Measurements from ENCODE around the gene GRID2.
"Not testable (repeated sequence)": the region's sequence is repeated elsewhere in the genome, so short reads cannot be mapped to it uniquely, and the experiment has no call there.

Gene GRID2

DNA sequence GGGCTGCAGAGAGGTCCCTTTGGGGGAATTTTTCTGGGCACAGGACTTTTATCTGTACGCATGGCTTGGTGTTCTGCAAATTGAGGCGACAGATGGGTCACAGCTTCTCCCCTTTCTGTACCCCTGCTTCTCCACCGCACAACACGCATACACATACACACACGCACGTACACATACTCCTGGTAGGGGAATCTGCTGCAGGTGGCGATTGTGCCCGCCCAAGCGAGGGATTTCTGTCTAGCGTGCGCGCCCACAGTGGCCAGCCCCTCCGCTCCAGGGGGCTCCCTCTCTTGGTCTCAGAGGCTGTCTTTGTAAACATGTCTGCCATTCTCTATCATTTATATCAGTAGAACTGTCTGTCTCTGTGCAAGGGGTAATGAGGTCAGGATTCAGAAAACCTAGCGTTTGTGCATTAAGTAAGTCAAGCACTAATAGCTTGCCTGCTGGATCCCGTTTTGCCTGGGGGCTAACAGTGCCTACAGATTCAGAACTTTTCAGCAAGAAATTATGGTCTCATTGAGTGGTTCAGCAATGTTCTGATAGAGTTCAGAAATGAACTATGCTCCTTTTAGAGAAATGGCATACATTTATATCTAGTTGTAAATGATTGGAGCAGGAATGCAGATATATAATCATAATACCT is 2.2 kb downstream of the GRID2 start:
- no peak for DNase-seq

DNA sequence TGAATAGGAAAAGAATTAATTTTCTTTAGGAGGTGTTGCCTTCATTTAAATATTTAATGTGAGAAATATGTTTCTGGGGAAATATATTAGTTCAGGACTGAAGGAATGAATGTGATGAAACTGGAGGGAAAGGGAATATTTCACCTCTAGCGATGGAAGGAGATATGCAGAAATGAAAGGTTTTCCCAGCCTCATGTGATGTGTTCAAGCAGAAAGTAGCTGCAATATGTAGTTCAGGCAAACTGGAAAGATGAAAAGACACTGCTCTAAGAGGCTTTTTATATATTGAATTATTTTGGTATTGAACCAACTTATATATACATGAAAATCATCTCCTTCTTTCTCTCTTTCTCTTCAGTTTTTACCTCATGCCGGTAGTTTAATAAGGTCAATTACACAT is 3.4 kb downstream of the GRID2 start:
- no peak for DNase-seq

DNA sequence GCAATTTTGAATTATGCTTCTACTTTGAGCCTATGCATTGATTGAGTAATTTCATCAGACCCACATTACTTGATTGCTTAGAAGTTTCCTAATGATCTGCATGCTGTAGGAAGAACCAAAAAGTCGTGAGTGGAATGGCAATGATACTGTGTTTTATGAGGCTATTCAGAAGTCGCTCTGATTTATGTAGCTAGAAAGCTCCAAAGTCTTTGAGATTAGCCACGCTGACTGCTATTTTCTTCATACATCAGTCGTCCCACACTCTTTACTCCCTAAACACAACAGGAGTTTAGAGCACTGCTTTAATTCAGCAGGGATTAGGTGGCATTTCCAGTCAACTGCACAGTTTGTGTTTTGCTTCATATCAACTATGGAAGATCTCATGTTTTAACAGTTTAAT is 4.1 kb downstream of the GRID2 start:
- no peak for DNase-seq

DNA sequence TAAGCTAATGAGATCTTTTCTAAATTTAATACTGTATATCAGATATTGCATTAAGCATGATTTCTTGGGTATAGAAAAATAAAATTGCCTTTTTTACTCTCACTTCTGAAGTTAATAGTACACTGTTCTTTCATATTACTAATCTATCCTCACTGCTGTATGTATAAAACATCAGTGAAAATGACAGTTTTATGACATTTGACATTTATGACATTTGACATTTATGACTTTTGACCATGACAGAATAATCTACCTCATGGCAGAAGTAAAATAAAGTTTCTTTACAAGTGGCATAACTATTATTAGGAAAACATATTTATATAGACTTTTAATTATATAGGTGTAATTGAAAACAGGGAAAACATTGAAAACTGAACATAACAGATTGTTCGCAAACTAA is 13.3 kb downstream of the GRID2 start:
- no peak for DNase-seq

DNA sequence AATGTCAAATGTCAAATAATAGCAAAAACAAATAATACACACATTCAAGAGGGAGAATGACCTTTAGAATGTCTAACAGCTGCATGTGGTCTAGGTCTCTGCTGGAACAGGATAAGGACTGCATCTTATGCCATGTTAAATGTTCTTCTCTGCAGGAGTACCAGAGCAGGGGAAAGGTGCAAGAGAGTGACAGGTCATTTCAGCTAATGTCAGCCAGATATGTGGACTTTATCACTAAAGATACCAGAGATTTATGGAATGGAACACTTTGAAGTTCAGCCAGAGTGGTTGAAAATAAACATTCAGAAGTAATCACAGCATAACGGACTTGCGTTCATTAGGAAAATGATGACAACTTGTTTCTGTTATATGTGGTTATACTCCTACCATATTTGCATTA is 24.3 kb downstream of the GRID2 start:
- DNase-seq: no peak

DNA sequence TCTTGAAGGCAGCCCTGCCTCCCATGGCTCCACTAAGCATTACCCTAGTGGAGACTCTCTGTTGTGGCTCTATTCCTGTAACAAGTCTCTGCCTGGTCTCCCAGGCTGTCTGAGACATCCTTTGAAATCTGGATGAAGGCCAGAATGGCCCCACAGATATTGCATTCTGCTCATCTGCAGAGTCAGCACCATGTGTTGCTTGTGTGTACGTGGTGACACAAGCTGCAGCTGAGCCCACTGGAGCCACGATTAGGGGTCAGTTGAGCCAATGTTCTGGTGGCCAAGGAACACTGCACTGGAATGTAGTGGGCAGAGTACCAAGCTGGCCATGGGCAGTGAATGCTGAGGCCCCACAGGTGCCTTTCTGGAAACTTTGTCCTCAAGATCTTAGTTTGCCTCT is 29.2 kb downstream of the GRID2 start:
- no peak for DNase-seq

DNA sequence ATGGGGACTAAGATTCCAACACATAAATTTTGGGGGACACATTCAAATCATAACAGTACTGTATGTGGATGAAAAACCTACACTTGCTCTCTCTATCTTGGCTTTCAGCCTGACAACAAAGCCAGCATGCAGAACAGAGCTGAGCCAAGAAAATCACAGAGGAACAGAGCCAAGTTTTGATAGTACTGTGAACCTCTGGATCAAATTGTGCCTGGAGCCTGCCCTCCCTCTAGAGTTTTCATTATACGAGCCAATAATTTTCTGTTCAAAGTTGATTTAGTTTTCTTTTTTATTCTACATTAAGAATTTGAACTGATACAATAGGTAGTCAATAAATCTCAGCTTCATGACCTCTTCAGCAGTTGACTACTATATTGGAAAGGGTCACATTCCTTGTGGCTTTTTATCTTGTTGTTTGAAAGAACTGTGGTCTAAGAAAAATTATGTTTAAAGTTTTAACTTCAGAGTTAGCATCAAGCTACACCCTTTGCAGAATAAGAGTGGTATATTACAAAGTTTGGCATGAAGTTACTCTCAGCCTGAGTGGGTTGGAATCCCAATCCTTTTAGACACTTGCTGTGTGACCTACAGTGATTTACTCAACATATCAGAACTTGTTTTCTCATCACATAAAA is 31.1 kb downstream of the GRID2 start:
- no peak for DNase-seq

DNA sequence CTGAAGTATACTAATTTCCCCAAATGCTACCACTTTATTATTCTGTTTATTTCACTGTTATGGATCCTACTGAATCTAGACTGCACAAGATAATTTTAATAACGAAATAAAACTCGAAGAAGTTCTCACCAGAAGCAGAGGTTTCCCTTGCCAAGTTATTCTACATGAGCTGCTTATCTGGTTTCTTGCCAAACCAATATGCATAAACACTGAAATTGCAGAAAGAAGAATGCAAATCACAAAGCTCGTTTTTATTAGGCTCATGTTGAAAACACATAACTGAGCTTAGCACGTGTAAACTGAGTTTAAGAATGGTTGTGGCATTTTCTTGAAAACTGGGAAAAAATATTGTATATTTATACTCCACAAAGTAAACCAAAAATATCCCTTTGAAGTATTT is 35.9 kb downstream of the GRID2 start:
- no peak for DNase-seq

DNA sequence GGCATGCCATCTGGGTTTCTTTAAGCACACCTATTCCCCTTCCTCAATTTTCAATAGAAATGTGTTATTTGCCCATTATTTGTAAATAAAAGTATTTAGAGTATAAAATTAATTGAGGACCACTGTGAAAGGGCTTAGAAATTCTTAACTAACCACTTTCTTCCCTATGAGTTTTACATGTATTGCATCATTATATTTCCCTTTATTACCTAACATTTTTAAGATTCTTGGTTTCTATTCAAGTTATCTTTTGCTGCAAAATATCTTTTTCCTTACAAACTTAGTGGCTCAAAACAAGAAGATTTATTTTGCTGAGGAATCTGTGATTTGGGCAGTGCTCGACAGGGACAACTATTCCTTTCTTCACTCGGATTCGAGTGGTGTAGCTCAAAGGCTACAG is 40.5 kb downstream of the GRID2 start:
- no peak for DNase-seq

DNA sequence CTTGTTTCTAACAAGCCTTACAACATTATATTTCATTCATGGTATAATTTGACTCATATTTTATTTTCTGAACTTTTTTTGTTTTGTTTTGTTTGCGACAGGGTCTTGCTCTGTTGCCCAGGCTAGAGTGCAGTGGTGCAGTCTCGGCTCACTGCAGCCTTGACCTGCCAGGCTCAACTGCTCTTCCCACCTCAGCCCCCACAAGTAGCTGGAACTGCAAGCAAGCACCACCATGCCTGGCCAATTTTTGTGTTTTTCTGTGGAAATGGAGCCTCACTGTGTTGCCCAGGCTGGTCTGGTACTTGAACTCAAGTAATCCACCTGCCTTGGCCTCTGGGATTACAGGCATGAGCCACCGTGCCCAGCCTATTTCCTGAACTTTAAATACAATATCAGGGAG is 42.5 kb downstream of the GRID2 start:
- DNase-seq: no peak

DNA sequence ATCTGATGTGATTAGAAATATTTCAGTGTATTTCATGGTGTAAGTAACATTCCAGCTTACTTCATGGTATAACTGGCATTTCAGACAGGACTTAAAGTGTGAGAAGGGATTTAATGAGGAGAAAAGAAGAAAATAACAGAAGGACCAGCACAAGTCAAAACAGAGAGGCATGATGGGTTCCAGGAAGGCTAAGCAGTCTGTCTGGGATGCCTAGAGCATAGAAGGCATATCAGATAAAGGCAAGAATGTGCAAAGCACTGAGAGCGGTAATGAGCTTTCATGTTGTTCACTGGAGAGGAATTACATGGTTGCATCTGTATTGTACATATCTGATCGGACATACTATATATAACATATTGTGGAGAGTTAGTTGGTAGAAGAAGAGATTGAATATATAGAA is 54.2 kb downstream of the GRID2 start:
- DNase-seq: no peak

DNA sequence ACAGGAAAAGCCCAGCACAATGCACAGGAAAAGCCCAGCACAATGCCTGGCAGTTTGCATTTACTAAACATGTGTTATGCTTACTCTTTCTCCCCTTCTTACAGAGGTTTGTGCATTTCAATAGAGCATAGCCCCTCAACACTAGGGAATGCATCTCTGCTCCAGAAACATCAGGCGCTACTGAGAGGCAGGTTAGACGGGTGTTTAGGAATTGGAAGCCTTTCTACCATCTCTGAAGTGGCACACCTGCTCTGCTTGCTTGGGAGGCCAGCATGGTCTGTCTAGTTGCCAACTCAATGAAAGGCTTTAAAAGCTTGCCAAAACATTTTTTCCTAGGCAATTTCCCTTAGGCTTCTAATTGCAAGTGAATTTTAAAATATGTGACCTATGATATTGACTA is 55.7 kb downstream of the GRID2 start:
- no peak for DNase-seq

DNA sequence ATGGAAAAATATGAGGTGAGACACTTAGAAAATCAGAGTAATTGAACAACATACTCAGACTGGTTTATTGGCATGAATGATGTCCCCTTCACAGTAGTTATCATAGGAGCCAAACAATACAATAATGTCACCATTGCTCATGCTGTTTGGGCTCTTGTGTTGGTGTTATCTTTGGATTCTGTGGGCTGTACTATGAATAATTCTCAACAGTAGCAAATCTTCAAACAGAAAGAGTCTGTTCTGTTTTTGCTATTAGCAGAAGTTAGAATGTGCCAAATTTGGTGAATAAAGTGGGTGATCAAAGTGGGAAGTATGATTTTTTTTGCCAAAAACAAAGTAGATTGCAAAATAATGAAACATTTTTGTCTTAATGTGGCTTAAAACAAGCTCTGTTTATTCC is 58.3 kb downstream of the GRID2 start:
- no peak for DNase-seq

DNA sequence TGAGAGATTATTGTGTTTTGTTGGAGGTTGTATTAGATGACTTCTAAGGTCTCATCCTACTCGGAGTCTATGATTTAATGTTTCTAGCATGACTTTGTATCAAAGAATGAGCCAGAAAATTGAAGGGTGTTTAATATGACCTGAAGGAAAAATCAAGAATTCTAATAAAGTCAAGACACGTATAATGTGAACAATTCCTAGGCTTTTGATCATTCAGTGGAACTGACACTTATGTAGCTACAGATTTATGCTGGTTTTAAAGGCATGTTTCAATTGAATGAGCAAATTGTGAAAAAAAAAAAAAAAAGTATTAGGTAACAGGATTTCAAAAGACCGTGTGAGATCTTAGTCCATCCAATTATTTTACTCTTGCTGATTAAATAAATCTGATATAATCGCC is 64.9 kb downstream of the GRID2 start:
- DNase-seq: no peak

DNA sequence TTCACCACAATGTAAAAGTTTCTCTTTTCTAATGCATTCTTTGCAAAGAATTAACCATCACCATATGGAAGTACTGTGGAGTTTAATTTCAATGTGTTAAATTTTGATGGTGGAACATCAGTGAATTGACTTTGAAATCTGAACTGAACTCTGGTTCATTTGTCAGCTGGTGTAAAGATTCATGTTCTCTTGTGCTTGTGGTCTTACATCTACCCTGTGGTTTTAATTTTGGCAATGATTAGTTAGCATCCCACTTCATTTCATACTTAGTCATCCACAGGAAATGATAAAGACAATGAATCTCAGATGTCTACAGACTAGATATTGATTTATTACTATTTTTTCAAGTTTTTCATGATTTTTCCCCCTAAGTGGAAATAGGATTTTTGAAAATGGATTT is 77.8 kb downstream of the GRID2 start:
- no peak for DNase-seq

DNA sequence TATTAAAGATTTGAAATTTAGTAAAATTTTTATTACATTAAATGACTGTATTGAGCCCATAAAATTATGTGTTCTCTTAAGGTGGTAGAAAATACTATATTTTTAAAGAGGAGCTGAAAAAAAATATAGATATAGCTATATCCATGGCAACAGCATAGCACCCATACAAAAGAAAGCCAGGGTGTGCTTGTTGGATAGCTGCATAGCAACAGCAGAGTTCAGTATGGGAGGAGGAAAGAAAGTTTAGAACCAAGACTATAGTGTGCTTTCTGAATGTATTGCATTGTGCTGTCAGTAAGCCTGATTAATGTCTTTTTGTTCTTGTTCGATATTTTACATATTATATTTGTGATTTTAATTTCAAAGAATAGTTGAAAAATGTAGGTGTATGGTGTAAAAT is 78.4 kb downstream of the GRID2 start:
- DNase-seq: no peak

DNA sequence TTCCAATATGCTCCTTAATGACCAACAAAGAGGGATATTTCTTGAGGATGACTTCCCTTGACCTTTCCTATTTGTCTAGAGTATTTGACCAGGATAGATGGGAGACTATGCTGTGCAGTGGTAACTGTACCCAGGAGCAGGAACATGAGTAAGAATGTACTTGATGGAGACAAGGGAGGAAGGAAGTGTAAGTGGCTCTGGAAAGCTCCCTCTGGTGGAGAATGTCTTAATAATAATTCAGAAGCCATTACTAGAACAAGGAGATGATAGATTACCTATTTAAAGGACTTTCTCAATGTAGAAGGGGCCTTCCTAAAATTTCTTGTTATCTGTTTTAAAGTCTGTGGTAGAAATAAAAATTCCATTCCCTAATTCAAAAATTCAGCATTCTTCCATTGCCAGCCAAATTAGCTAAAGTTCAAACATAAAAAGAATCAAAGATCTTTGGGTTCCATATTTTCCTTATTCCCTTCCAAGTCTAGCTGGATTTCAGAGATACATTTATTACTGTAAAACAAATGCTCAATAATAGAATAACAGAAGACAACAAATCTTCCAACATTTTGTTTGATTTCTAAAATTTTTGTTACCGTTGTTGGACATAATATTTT is 83.8 kb downstream of the GRID2 start:
- DNase-seq: peak; percentile 3

DNA sequence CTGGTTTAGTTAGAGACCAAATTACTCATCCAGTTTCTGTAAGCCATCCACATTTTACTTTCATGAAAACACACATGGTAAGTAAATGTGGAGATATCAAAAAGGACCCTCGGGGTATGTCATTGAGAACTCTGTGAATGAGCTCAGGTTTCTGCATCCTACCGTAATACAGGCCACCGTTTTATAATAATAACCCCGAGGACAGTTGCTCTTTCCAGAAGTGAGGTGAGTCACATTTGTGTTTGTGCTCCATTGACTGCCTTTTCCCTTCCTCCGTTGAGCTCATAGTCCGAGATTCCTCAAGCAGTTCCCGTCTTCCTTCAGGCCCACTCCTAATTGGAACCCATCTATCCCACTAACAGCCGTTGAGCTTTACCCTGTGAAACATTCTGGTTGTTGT is 95.3 kb downstream of the GRID2 start:
- DNase-seq: no peak

DNA sequence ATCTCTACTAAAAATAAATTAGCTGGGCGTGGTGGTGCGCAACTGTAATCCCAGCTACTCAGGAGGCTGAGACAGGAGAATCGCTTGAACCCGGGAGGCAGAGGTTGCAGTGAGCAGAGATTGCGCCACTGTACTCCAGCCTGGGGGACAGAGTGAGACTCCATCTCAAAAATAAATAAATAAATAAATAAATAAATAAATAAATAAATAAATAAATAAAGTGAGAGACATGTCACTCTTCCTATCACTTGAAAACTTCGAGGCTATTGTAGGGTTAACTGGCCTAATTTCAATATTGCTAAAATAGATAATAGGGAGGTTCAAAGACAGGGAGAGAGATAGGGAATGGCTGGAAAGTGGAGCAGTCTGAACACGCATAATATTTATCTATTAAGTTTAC is 99.8 kb downstream of the GRID2 start:
- not testable (repeated sequence) for DNase-seq

DNA sequence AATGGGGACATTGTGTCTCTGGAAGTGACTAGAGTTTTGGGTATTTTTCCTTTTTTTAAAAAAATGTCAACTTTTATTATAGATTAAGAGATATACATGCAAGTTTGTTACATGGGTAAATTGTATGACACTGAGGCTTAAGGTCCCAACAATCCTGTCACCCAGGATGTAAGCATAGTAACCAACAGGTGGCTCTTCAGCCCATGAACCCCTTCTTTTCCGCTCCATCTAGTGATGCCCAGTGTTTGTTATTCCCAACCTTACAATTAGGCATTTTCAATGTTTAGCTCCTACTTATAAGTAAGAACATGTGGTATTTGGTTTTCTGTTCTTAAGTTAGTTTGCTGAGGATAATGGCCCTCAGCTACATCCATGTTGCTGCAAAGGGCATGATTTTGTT is 102.7 kb downstream of the GRID2 start:
- DNase-seq: no peak

DNA sequence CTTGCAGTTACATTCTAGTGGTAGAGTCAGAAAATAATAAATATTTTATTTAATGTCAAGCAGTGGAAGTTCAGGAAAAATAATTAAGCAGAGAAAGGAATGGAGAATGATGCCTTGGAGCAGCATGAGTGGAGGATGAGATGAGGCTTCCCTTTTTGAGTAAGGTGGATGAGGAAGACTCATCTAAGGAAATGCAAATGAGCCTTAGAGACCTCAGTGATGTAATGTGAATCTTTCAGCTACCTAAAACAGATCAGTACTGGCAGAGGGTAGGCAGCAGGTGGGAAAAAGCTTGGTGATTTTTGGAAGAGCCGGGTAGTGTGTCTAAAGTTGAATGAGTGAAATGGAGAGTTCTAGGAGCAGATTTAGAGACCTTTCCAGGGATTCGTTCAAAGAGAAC is 118.2 kb downstream of the GRID2 start:
- DNase-seq: no peak

DNA sequence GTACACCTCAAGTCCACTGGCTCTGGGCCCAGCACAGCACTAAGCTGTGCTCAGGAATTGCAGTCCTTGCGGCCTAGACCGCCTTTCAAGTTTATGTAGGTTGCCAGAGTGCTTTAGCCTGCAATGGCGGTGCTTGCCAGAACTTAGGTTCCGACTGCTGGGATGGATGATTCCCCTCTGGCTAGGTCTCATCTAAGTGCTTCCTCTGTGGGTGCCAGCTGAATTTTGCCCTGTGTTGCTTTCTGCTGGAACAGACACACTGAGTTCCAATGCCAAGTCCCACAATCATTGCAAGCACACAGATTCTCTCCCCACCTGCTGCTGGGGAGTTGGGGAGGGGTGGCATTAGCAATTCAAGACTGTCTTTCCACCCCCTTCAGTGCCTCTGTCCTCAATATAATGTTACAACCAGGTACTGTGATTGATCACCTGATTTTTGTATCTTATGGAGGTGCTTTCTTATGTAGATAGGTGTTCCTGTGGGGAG is 129.5 kb downstream of the GRID2 start:
- no peak for DNase-seq

DNA sequence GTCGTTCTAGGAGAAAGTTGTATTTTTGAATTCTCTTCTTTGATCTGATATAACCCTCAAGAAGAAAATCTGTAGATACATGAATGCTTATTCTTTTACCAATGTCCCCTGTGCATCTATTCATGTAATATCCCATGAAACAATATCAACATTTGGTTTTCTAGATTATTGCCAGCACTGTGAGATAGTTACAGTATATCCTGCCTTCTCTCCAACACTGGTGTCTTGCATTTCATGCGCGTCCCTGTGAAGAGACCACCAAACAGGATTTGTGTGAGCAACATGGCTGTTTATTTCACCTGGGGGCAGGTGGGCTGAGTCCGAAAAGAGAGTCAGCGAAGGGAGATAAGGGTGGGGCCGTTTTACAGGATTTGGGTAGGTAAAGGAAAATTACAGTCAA is 135.0 kb downstream of the GRID2 start:
- not testable (repeated sequence) for DNase-seq

DNA sequence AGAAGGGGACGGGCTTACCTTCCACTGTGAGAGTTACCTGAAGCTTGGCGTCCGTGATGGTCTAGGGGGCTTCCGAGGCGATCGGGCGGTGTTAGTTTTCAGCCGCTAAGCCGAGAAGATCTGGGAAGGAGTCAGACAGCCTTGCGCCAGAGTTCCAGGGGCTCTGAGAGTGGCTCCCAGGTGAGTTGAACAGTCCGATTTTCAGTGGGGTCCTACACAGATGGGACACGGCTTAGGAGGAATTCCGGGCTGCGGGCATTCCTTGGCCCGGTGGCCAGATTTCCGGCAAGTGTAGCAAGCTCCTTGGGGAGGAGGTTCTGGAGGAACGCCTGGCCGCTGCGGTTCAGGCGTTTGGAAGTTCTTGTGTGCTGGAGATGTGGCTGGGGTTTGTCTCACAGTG is 138.4 kb downstream of the GRID2 start:
- not testable (repeated sequence) for DNase-seq
